Measurements from ENCODE around the gene BCL2L11.

Gene BCL2L11

DNA sequence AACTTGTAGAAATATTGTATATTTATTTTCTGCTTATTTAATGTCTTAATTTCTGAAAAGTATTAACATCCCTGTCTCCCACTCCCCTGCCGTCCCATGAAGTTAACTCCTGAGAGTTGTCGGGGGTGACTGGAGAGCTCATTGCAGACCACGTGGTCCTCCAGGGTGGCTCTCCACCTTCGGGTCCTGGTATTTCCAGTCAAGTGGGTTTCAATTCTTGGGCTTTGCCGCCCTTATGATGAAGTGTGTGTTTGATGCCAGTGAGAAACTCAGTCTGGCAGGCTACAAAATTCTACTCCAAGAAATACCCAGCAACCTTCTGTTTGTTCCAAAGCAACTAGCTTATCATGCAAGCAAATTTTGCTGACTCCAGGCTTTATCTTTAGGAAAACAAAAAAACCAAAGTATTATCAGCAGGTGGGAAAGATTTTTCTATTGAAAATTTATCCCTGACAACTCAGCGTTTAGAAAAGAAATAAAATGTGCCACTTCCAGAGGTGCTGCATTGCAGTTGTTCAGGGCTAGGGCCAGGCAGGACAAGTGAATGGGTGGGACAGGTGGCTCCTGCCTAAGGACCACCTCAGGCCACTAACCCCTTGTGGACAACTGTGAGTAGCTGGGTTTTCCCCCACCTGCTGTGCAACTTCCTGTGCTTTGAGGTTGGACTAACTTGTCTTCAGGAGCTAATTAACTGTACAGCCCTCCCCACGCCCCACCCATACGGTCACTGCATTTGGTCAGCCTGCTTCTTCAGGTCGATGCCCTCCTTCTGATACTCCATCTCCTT is 46.6 kb downstream of the BCL2L11 start:
- no peak overlapping the region for H3K4me3 ChIP-seq (ENCODE audit: low read depth, low read length)

- no peak overlapping the region for H3K4me3 ChIP-seq (ENCODE audit: low read depth, low read length)
These were observed 47.1 kb downstream of the BCL2L11 start for GRCh38 chr2:111167863-111168162.

- H3K4me3 ChIP-seq (ENCODE audit: low read depth, low read length): no peak overlapping the region
These were observed 48.0 kb downstream of the BCL2L11 start for GRCh38 chr2:111168528-111169239.

- no peak overlapping the region for H3K4me3 ChIP-seq (ENCODE audit: low read depth, low read length)
These were observed 48.6 kb downstream of the BCL2L11 start for GRCh38 chr2:111169268-111169667.

DNA sequence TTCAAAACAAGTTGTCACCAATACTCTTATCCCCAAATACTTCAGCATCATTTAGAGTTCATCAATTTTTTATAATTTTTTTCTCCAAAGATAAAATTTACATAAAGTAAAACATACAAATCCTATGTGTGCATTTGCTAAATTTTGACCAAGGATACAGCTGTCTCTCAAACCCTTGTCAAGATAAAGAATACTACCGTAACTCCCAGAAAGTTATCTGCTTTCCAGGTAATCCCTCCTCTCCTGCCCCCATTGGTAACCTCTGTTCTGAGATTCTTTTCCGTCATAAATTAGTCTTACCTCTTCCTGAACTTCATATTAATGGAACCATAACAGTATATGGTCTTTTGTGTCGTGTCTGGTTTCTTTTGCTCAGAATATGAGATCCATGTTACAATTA is 49.2 kb downstream of the BCL2L11 start:
- H3K4me3 ChIP-seq (ENCODE audit: low read depth, low read length): no peak overlapping the region

GRCh38 chr2:111171337-111171930 is 50.7 kb downstream of the BCL2L11 start:
- no peak overlapping the region for H3K4me3 ChIP-seq (ENCODE audit: low read depth, low read length)

DNA sequence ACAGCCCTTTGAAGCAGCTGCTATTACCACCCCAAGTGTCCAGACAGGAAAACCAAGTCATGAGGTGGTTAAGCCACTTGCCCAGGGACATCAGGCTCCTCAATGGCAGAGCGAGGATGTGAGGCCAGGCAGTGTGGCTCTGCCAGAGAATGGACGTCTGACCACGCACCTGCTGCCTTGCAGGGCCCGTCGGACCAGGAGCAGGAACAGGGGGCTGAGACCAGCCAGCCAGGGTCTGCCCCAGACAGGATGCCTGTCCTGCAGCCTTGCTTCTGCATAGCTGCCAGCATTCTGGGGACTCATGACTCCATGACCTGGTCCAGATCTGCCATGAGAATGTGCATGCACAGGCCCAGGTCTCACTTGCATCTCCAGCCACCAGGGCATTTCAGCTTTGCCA is 52.0 kb downstream of the BCL2L11 start:
- no peak overlapping the region for H3K4me3 ChIP-seq (ENCODE audit: low read depth, low read length)

GRCh38 chr2:111173338-111173737 is 52.6 kb downstream of the BCL2L11 start:
- no peak overlapping the region for H3K4me3 ChIP-seq (ENCODE audit: low read depth, low read length)

GRCh38 chr2:111173856-111174255 is 53.1 kb downstream of the BCL2L11 start:
- no peak overlapping the region for H3K4me3 ChIP-seq (ENCODE audit: low read depth, low read length)

DNA sequence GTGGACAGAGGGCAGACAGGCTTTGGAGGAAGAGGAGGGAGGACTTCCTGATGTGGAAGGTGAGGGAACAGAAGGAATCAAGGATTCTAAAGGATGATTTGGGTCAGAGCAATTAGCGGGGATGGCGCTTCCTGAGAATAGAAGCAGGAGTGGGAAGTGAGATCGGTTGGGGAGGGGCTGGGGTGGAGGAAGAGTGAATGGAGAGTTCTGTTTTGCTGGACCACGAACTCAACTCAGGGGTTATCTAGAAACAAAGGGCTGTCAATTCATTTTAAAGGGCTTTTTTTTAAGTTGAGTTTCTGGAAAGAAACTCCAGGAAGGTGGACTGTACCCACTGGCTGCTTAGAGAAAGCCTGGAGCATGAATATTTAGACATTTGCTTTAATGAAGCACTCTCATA is 54.9 kb downstream of the BCL2L11 start:
- H3K4me3 ChIP-seq (ENCODE audit: low read depth, low read length): no peak overlapping the region

- no peak overlapping the region for H3K4me3 ChIP-seq (ENCODE audit: low read depth, low read length)
These were observed 55.7 kb downstream of the BCL2L11 start for GRCh38 chr2:111176388-111176787.

- H3K4me3 ChIP-seq (ENCODE audit: low read depth, low read length): no peak overlapping the region
These were observed 56.2 kb downstream of the BCL2L11 start for GRCh38 chr2:111176867-111177266.

DNA sequence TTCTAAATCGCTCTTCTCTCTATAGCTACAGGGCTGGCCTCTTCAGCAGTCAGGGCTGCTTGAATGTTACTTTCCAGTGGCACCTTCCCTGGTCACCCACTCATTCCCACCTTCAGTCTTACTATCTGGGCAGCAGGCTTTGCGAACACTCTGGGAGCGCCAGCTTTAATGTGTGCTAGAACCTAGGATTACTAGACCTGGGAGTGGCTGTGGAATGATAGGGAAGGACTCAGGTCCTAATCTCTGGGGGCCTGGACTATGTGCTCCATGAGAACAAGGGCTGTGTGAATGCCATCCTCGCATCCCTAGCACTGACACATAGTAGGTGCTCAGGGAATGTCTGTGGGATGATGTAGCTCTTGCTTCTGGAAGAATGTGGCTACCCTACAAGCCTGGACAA is 57.6 kb downstream of the BCL2L11 start:
- no peak overlapping the region for H3K4me3 ChIP-seq (ENCODE audit: low read depth, low read length)

GRCh38 chr2:111178730-111179405 is 58.2 kb downstream of the BCL2L11 start:
- no peak overlapping the region for H3K4me3 ChIP-seq (ENCODE audit: low read depth, low read length)

- H3K4me3 ChIP-seq (ENCODE audit: low read depth, low read length): no peak overlapping the region
These were observed 61.4 kb downstream of the BCL2L11 start for GRCh38 chr2:111182121-111182520.

GRCh38 chr2:111182740-111183139 is 62.0 kb downstream of the BCL2L11 start:
- no peak overlapping the region for H3K4me3 ChIP-seq (ENCODE audit: low read depth, low read length)

DNA sequence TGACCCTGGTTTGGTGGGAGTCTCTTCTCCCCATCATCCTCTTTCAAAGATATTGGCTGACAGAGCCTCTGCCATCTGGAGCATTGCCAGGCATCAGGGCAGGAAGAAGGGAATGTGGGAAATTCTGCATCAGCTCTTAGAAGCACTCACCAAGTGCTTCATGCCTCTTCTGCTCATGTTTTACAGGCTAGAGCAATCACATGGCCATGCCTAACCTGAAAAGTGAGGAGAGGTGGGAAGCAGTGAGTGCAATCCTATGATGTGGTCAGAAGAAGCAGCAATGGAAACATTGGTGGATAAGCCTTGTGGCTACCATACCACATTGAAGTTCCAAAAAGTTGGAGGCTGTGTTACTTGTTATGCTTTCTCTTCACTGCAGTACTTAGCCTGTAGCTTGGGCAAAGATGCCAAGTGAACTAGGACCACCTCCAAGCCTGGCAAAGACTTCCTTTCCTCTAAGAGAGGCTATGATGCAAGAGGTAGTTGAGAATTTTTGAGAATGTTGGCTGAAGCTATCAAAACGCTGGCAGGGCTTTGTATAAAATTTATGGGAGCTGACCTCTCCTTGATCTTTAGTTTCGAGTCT is 64.1 kb downstream of the BCL2L11 start:
- H3K4me3 ChIP-seq (ENCODE audit: low read depth, low read length): no peak overlapping the region

DNA sequence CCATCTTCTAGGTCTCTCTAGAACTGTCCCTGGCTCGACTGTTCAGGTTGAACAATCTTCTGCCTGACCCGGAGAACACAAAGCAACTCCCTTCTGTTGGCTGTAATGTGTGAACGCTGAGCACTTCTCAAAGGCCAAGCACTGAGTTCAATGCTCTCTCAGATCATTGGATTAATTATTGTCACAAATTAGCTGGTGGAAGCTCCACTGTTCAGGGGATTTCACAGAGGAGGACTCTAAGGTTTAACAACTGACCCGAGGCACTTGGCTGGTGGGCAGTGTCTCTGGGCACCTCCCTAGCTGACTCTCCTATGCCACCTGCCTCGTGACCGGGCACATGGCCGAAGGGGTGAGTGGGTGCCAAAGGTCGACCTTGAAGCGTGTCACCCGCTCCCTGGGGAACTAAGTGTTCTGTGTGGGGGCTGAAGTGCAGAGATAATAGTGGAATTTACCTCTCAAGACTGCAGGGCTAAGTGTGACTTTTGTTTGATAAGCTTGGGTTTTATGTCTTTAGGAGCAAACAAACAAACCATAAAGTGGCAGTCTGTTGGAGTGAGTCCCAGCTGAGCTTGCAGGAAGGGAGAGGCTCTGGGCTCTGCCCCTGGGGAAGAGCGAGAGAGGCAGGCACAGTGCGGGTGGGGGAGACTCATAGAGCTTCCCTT is 64.8 kb downstream of the BCL2L11 start:
- H3K4me3 ChIP-seq (ENCODE audit: low read depth, low read length): no peak overlapping the region

GRCh38 chr2:111186121-111186715 is 65.5 kb downstream of the BCL2L11 start:
- no peak overlapping the region for H3K4me3 ChIP-seq (ENCODE audit: low read depth, low read length)

GRCh38 chr2:111186933-111187332 is 66.2 kb downstream of the BCL2L11 start:
- H3K4me3 ChIP-seq (ENCODE audit: low read depth, low read length): no peak overlapping the region
